ENCODE results near the gene SOX13.

Gene SOX13

GRCh38 chr1:204154568-204155255, 81.8 kb downstream of the SOX13 start:
- no peak for DNase-seq

GRCh38 chr1:204155881-204156280, 83.0 kb downstream of the SOX13 start:
- no peak for DNase-seq

GRCh38 chr1:204157962-204158361, 85.0 kb downstream of the SOX13 start:
- DNase-seq, result no peak

GRCh38 chr1:204161609-204162493, 88.9 kb downstream of the SOX13 start:
- DNase-seq, result no peak

GRCh38 chr1:204162494-204163074, 89.7 kb downstream of the SOX13 start:
- peak; percentile 53 for DNase-seq

GRCh38 chr1:204166219-204166618, 93.3 kb downstream of the SOX13 start, which contains the start of gene REN:
Gene REN, minus strand, starts transcription at chr1:204166337. Its CDS starts 44 bp downstream, at chr1:204166293.
- no peak for DNase-seq

GRCh38 chr1:204167730-204168129, 94.8 kb downstream of the SOX13 start:
- no peak for DNase-seq

- DNase-seq, result no peak
Measured at GRCh38 chr1:204169858-204170257, 96.9 kb downstream of the SOX13 start.

- no peak for DNase-seq
Measured at GRCh38 chr1:204170494-204171155, 97.7 kb downstream of the SOX13 start.

GRCh38 chr1:204171751-204172178, 98.8 kb downstream of the SOX13 start:
- DNase-seq, result no peak

- DNase-seq, result no peak
Measured at GRCh38 chr1:204172404-204173029, 99.6 kb downstream of the SOX13 start.

- no peak for DNase-seq
Measured at GRCh38 chr1:204174958-204175357, 102.0 kb downstream of the SOX13 start.

- DNase-seq, result no peak
Measured at GRCh38 chr1:204176049-204176448, 103.1 kb downstream of the SOX13 start.

GRCh38 chr1:204177133-204177532, 104.2 kb downstream of the SOX13 start:
- no peak for DNase-seq

All from KG1 (cell line).